ENCODE measurements around the gene BAZ2A.

BAZ2A gene

GRCh38 chr12:56616244-56616643 is 13.9 kb downstream of the BAZ2A start:
- Histone ChIP-seq H3K4me3 (ENCODE audit: low read length) (no peak overlapping the region), H3K9me3 (ENCODE audit: control insufficient read depth, low read length) (no peaks in the 10 kb centered on the region), H3K9ac (ENCODE audit: low read length) (no peak overlapping the region), H3K27me3 (replicated peaks; ENCODE audit: control insufficient read depth, insufficient read depth, low read length) (no peaks in the 10 kb centered on the region), H3K36me3 (ENCODE audit: control insufficient read depth, insufficient read depth, low read length, severe bottlenecking) (peaks cover 97% of the 10 kb centered on the region), H3K4me1 (ENCODE audit: control insufficient read depth, insufficient read depth, low read length) (no peaks in the 10 kb centered on the region)
- DNase-seq (ENCODE audit: low read depth): no peak

GRCh38 chr12:56614627-56615026 is 15.5 kb downstream of the BAZ2A start:
- H3K36me3 ChIP-seq (ENCODE audit: control insufficient read depth, insufficient read depth, low read length, severe bottlenecking): peaks cover 98% of the 10 kb centered on the region
- no peaks in the 10 kb centered on the region for H3K9me3 ChIP-seq (ENCODE audit: control insufficient read depth, low read length)
- no peak overlapping the region for H3K4me3 ChIP-seq (ENCODE audit: low read length)
- DNase-seq (ENCODE audit: low read depth): no peak
- no peak overlapping the region for H3K9ac ChIP-seq (ENCODE audit: low read length)
- H3K4me1 ChIP-seq (ENCODE audit: control insufficient read depth, insufficient read depth, low read length): no peaks in the 10 kb centered on the region
- H3K27me3 ChIP-seq (replicated peaks; ENCODE audit: control insufficient read depth, insufficient read depth, low read length): no peaks in the 10 kb centered on the region

GRCh38 chr12:56604355-56604754 is 25.8 kb downstream of the BAZ2A start:
- Histone ChIP-seq H3K4me3 (ENCODE audit: low read length) (no peak overlapping the region), H3K4me1 (ENCODE audit: control insufficient read depth, insufficient read depth, low read length) (peaks cover 10% of the 10 kb centered on the region), H3K36me3 (ENCODE audit: control insufficient read depth, insufficient read depth, low read length, severe bottlenecking) (peaks cover 93% of the 10 kb centered on the region), H3K9me3 (ENCODE audit: control insufficient read depth, low read length) (no peaks in the 10 kb centered on the region), H3K9ac (ENCODE audit: low read length) (no peak overlapping the region), H3K27me3 (replicated peaks; ENCODE audit: control insufficient read depth, insufficient read depth, low read length) (no peaks in the 10 kb centered on the region)
- no peak for DNase-seq (ENCODE audit: low read depth)

- H3K36me3 ChIP-seq (ENCODE audit: control insufficient read depth, insufficient read depth, low read length, severe bottlenecking): peaks cover 100% of the 10 kb centered on the region
- peaks cover 10% of the 10 kb centered on the region for H3K4me1 ChIP-seq (ENCODE audit: control insufficient read depth, insufficient read depth, low read length)
- no peaks in the 10 kb centered on the region for H3K27me3 ChIP-seq (replicated peaks; ENCODE audit: control insufficient read depth, insufficient read depth, low read length)
- peak; percentile 41 for DNase-seq (ENCODE audit: low read depth)
- no peak overlapping the region for H3K9ac ChIP-seq (ENCODE audit: low read length)
- H3K4me3 ChIP-seq (ENCODE audit: low read length): no peak overlapping the region
- H3K9me3 ChIP-seq (ENCODE audit: control insufficient read depth, low read length): no peaks in the 10 kb centered on the region
Measured at GRCh38 chr12:56602239-56602638, 27.9 kb downstream of the BAZ2A start.

GRCh38 chr12:56601503-56601902 is 28.6 kb downstream of the BAZ2A start:
- Histone ChIP-seq H3K4me1 (ENCODE audit: control insufficient read depth, insufficient read depth, low read length) (peaks cover 13% of the 10 kb centered on the region), H3K4me3 (ENCODE audit: low read length) (no peak overlapping the region), H3K9ac (ENCODE audit: low read length) (no peak overlapping the region), H3K27me3 (replicated peaks; ENCODE audit: control insufficient read depth, insufficient read depth, low read length) (no peaks in the 10 kb centered on the region), H3K9me3 (ENCODE audit: control insufficient read depth, low read length) (no peaks in the 10 kb centered on the region), H3K36me3 (ENCODE audit: control insufficient read depth, insufficient read depth, low read length, severe bottlenecking) (peaks cover 100% of the 10 kb centered on the region)
- no peak for DNase-seq (ENCODE audit: low read depth)

GRCh38 chr12:56600753-56601152 is 29.4 kb downstream of the BAZ2A start:
- H3K36me3 ChIP-seq (ENCODE audit: control insufficient read depth, insufficient read depth, low read length, severe bottlenecking): peaks cover 100% of the 10 kb centered on the region
- no peaks in the 10 kb centered on the region for H3K27me3 ChIP-seq (replicated peaks; ENCODE audit: control insufficient read depth, insufficient read depth, low read length)
- no peak for DNase-seq (ENCODE audit: low read depth)
- no peak overlapping the region for H3K9ac ChIP-seq (ENCODE audit: low read length)
- no peaks in the 10 kb centered on the region for H3K9me3 ChIP-seq (ENCODE audit: control insufficient read depth, low read length)
- H3K4me3 ChIP-seq (ENCODE audit: low read length): no peak overlapping the region
- H3K4me1 ChIP-seq (ENCODE audit: control insufficient read depth, insufficient read depth, low read length): peaks cover 13% of the 10 kb centered on the region

- Histone ChIP-seq H3K4me1 (ENCODE audit: control insufficient read depth, insufficient read depth, low read length) (peaks cover 14% of the 10 kb centered on the region), H3K27me3 (replicated peaks; ENCODE audit: control insufficient read depth, insufficient read depth, low read length) (no peaks in the 10 kb centered on the region), H3K36me3 (ENCODE audit: control insufficient read depth, insufficient read depth, low read length, severe bottlenecking) (peaks cover 97% of the 10 kb centered on the region)
Measured at GRCh38 chr12:56599797-56600196, 30.3 kb downstream of the BAZ2A start.

GRCh38 chr12:56599041-56599440 is 31.1 kb downstream of the BAZ2A start:
- Histone ChIP-seq H3K36me3 (ENCODE audit: control insufficient read depth, insufficient read depth, low read length, severe bottlenecking) (peaks cover 90% of the 10 kb centered on the region), H3K27me3 (replicated peaks; ENCODE audit: control insufficient read depth, insufficient read depth, low read length) (no peaks in the 10 kb centered on the region), H3K4me1 (ENCODE audit: control insufficient read depth, insufficient read depth, low read length) (peaks cover 22% of the 10 kb centered on the region), H3K9ac (ENCODE audit: low read length) (no peak overlapping the region), H3K9me3 (ENCODE audit: control insufficient read depth, low read length) (no peaks in the 10 kb centered on the region), H3K4me3 (ENCODE audit: low read length) (no peak overlapping the region)
- DNase-seq (ENCODE audit: low read depth): no peak

More at GRCh38 chr12:56599797-56600196, 30.3 kb downstream of the BAZ2A start:
- no peak for DNase-seq (ENCODE audit: low read depth)
- H3K9me3 ChIP-seq (ENCODE audit: control insufficient read depth, low read length): no peaks in the 10 kb centered on the region
- no peak overlapping the region for H3K4me3 ChIP-seq (ENCODE audit: low read length)
- H3K9ac ChIP-seq (ENCODE audit: low read length): no peak overlapping the region

GRCh38 chr12:56596815-56597214 is 33.3 kb downstream of the BAZ2A start:
- Histone ChIP-seq H3K9ac (ENCODE audit: low read length) (peak overlapping the region; percentile 26), H3K4me1 (ENCODE audit: control insufficient read depth, insufficient read depth, low read length) (peaks cover 22% of the 10 kb centered on the region), H3K4me3 (ENCODE audit: low read length) (no peak overlapping the region), H3K27me3 (replicated peaks; ENCODE audit: control insufficient read depth, insufficient read depth, low read length) (no peaks in the 10 kb centered on the region), H3K36me3 (ENCODE audit: control insufficient read depth, insufficient read depth, low read length, severe bottlenecking) (peaks cover 68% of the 10 kb centered on the region), H3K9me3 (ENCODE audit: control insufficient read depth, low read length) (no peaks in the 10 kb centered on the region)
- DNase-seq (ENCODE audit: low read depth): no peak

GRCh38 chr12:56593909-56594621 is 36.1 kb downstream of the BAZ2A start:
- no peaks in the 10 kb centered on the region for H3K27me3 ChIP-seq (replicated peaks; ENCODE audit: control insufficient read depth, insufficient read depth, low read length)
- H3K9me3 ChIP-seq (ENCODE audit: control insufficient read depth, low read length): no peaks in the 10 kb centered on the region
- peak overlapping the region; percentile 20 for H3K9ac ChIP-seq (ENCODE audit: low read length)
- H3K36me3 ChIP-seq (ENCODE audit: control insufficient read depth, insufficient read depth, low read length, severe bottlenecking): peaks cover 51% of the 10 kb centered on the region
- DNase-seq (ENCODE audit: low read depth): peak; percentile 89
- H3K4me1 ChIP-seq (ENCODE audit: control insufficient read depth, insufficient read depth, low read length): peaks cover 24% of the 10 kb centered on the region
- no peak overlapping the region for H3K4me3 ChIP-seq (ENCODE audit: low read length)

GRCh38 chr12:56591961-56592360 is 38.2 kb downstream of the BAZ2A start:
- no peak overlapping the region for H3K9ac ChIP-seq (ENCODE audit: low read length)
- peaks cover 23% of the 10 kb centered on the region for H3K4me1 ChIP-seq (ENCODE audit: control insufficient read depth, insufficient read depth, low read length)
- DNase-seq (ENCODE audit: low read depth): peak; percentile 48
- no peaks in the 10 kb centered on the region for H3K9me3 ChIP-seq (ENCODE audit: control insufficient read depth, low read length)
- peaks cover 48% of the 10 kb centered on the region for H3K36me3 ChIP-seq (ENCODE audit: control insufficient read depth, insufficient read depth, low read length, severe bottlenecking)
- no peak overlapping the region for H3K4me3 ChIP-seq (ENCODE audit: low read length)
- no peaks in the 10 kb centered on the region for H3K27me3 ChIP-seq (replicated peaks; ENCODE audit: control insufficient read depth, insufficient read depth, low read length)

GRCh38 chr12:56591126-56591525 is 39.0 kb downstream of the BAZ2A start:
- DNase-seq (ENCODE audit: low read depth): no peak
- peaks cover 44% of the 10 kb centered on the region for H3K36me3 ChIP-seq (ENCODE audit: control insufficient read depth, insufficient read depth, low read length, severe bottlenecking)

More at GRCh38 chr12:56591126-56591525, 39.0 kb downstream of the BAZ2A start:
- H3K9me3 ChIP-seq (ENCODE audit: control insufficient read depth, low read length): no peaks in the 10 kb centered on the region
- H3K4me1 ChIP-seq (ENCODE audit: control insufficient read depth, insufficient read depth, low read length): peaks cover 22% of the 10 kb centered on the region
- H3K27me3 ChIP-seq (replicated peaks; ENCODE audit: control insufficient read depth, insufficient read depth, low read length): no peaks in the 10 kb centered on the region
- H3K9ac ChIP-seq (ENCODE audit: low read length): no peak overlapping the region
- no peak overlapping the region for H3K4me3 ChIP-seq (ENCODE audit: low read length)

Data from adipocyte (in vitro differentiated cells).